C4-2B (cell line): ENCODE data around the gene XPR1.

Experiments used
- CTCF ChIP-seq: fragments of 450-650 bp; conservative IDR thresholded peaks from 2 replicates; pipeline ENCODE4 v1.5.1; 2017; ENCODE audit warnings: mild to moderate bottlenecking
- ZFX ChIP-seq: fragments of 450-650 bp; IDR thresholded peaks from 2 replicates; pipeline ENCODE4 v1.6.1; 2017

- TF ChIP-seq CTCF (no peak), ZFX (no peak)
These were observed 63.5 kb downstream of the XPR1 start for GRCh38 chr1:180695282-180695681.
